GM19238 (cell line): Measurements from ENCODE around the gene FNDC5.
"Not testable (repeated sequence)": the region's sequence is repeated elsewhere in the genome, so short reads cannot be mapped to it uniquely, and the experiment has no call there.

Experiments used
- DNase-seq: peaks from one replicate; pipeline ENCODE4 v3.0.0; 2011; ENCODE audit warnings: low spot score; ENCODE audit not compliant: insufficient read length

FNDC5 gene

DNA sequence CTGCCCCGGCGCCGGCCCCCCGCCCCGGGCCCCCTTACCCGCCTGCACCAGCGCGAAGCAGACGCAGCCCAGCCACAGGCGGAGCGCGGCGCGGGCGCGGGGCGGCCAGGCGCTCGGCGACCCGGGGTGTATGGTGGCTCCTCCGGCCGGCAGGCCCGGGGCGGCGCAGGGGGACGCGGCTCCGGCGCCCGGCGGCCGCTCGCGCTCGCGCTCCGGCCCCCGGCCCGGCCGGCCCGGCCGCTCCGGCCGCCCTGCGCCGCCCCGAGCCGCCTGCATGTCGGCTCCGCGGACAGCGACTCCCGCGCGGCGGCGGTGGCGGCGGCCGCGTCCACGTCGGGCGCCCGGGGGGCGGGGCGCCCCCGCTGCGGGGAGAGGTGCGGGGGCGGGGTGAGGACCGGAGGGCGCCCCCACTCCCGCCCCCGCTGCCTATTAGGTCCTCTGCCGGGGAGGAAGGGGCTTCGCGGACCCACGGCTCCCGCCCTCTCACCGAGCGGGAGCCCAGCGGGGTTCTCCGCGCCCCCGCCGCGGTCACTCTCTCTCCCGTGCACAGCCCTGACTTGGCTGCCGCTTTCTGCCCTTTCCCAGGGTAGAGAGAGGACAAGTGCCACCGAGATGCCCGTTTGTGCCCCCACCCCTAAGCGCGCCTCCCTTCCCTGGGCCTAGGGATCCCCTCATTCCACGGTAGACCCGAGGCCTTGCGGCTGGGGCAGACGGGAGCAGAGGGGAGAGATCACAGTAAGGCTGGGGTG is at the start of gene FNDC5:
Gene FNDC5 (minus strand): TSS at position 298 of the 749 bp plus-strand sequence.
- DNase-seq: no peak

DNA sequence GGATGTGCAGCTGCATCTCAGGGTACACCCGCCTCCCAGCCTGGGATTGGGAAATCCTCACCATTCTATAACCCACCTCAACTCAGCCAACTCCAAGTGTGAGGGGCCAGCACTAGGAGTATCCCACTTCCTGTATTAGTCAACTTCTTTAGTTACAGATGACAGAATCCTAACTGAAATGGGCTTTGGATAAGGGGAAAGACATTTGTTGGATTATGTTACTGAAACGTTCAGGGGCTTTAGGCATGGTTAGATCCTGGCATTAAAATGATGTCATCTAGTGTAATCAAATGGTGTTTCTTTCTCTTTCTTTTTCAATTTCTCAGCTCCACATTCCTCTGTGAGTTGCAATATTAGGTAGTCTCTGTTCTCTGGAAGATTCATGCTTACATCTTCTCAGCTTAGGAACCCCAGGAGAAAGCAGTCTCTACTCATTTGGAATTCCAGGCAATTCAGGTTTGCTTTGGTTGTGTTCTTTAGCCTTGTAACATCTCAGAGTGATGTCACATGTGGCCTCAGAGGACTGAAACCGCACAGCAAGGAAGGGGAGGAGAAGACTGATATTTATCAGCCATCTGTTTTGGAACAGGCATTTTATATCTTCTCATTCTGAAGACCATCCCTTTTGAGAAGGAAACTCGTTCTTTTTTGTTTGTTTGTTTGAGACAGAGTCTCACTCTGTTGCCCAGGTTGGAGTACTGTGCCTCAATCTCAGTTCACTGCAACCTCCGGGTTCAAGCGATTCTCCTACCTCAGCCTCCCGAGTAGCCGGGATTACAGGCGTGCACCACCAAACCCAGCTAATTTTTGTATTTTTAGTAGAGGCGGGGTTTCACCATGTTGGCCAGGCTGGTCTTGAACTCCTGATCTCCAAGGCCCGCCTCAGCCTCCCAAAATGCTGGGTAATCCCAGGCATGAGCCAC is 49.4 kb upstream of the FNDC5 start:
- DNase-seq: no peak

DNA sequence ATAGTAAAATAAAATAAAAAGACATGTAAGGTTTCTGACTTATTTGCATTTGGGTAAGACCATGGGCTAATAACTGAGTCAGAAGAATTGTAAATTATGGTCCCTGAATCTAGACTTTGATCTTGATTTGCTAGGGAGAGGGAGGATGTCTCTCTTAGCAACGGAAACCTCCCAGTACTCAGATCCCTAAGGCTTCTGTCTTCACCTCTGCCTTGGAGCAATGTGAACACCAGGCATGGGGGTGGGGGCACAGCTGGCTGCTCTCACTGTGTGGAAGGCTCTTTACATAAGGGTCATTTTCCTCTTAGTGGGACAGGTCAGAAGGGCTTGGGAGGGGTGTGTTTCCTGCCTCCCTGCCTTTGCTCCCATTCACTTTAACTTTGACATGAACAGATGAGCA is 47.5 kb upstream of the FNDC5 start:
- no peak for DNase-seq

DNA sequence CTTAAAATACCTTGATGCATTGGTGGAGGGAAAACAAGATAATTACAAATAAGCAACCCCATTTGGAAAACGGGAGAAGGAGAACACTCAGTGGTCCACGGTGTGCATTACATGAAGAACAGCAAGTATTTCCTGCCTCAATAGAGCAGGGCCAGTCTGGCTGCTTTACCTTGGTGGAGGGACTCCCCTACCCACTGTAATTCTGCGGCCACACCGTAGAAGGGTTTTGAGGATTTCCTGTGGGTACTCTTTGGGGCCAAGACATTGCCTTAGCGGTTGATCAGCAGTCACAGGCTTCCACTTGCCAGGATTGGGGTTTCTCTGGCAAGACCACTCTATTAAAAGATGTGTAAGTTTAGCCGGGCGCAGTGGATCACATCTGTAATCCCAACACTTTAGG is 46.8 kb upstream of the FNDC5 start:
- no peak for DNase-seq

DNA sequence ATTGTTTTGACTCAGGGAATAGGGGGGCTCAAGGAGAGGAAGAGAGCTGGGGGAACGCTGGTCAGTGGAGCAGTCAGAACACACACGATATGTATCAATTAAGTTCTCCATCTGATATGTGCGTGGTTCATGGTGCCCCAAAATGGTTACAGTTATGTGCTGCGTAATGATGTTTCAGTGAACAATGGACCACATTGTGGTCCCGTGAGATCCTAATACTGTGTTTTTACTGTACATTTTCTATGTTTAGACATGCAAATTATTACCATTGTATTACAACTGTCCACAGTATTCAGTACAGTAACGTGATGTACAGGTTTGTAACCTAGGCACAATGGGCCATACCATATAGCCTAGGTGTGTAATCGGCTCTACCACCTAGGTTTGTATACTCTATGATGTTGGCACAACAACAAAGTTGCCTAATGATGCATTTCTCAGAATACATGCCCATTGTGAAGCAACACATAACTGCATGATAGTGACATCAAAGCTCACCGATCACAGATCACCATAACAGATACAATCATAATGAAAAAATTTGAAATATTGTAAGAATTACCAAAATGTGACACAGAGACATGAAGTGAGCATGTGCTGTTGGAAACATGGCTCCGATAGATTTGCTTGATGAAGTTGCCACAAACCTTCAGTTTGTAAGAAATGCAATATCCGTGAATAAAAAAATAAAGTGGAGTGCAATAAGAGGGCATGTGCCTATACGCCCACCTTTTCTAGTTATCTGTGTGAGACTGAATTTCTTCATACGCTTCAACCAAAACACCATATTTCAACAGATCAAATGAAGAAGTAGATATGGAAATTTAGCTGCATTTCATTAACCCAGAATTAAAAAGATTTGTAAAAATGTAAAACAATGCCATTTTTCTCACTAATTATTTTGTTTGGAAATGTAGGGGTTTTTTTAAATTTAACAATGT is 45.3 kb upstream of the FNDC5 start:
- DNase-seq: no peak

DNA sequence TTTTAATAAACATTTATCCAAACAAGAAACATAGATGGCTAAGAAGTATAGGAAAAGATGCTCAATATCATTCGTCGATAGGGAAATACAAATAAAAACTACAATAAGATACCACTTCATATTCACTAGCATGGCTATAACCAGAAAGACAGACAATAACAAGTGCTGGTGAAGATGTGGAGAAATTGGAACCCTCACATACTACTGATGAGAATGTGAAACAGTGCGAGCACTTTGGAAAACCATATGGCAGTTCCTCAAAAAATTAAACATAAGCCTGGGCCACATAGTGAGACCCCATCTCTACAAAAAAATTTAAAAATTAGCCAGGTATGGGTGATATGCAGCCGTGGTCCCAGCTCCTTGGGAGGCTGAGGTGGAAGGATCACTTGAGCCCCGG is 39.6 kb upstream of the FNDC5 start:
- DNase-seq: no peak

DNA sequence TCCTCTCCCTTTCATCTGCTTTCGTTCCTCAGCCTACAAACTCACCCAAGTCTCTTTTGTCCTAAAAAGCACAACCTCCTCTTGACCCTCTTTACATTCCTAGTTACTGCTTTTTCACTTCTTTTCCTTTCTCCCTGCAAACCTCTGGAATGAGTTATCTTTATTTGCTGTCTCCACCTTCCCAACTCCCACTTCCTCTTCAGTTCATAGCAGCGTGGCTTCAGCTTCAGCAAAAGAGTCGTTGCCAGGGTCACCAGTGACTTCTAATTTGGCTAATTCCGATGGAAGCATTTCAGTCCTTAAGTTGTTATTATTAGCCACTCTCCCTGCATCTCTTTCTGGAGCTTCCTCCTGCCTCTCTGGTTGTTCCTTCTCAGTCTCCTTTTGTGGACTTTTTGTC is 36.7 kb upstream of the FNDC5 start:
- DNase-seq: no peak

DNA sequence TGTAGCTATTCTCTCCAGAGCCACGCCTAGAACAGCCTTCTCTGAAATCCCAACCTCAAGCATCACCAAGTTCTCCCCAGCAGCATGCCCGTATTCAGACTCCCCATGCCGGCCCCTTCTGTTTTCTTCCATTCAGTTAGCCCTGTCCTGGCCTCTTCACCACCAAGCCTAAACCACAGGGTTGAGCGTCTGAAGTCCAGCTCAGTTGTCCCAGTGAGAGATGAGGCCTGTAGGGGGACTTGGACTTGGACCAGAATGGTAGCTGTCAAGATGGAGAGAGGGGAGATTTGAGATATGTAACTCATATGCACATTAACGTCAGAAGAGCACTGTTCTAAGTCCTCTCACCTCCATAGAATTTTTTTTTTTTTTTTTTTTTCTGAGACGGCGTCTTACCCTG is 35.9 kb upstream of the FNDC5 start:
- DNase-seq: no peak

DNA sequence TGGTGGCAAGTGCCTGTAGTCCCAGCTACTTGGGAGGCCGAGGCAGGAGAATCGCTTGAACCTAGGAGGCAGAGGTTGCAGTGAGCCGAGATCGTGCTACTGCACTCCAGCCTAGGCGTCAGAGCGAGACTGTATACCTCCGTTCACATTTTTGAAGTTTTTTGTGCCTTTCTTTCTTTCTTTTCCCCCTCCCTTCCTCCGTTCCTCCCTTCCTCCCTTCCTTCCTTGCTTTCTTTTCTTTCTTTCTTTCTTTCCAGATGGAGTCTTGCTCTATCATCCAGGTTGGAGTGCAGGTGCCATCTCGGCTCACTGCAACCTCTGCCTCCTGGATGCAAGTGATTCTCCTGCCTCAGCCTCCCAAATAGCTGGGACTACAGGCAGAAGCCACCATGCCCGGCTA is 34.9 kb upstream of the FNDC5 start:
- DNase-seq: not testable (repeated sequence)

DNA sequence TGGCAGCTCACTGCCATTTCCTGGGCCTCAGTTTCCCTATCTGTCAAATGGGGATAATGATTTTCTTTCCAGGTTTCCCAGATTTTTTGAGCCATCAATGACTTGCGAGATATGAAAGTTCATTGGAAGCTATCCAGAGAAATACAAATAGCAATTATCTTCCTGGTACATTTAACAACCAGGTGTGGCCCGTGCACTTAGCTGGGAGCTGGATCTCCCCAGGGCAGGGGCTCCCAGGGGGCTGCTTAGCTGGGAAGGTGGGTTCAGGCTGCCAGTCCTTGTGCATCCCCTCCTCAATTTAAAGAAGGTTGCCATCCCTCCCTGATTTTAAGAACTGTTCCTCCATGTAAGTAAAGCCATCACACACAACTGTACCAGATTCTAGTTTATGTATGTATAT is 34.1 kb upstream of the FNDC5 start:
- DNase-seq: no peak

DNA sequence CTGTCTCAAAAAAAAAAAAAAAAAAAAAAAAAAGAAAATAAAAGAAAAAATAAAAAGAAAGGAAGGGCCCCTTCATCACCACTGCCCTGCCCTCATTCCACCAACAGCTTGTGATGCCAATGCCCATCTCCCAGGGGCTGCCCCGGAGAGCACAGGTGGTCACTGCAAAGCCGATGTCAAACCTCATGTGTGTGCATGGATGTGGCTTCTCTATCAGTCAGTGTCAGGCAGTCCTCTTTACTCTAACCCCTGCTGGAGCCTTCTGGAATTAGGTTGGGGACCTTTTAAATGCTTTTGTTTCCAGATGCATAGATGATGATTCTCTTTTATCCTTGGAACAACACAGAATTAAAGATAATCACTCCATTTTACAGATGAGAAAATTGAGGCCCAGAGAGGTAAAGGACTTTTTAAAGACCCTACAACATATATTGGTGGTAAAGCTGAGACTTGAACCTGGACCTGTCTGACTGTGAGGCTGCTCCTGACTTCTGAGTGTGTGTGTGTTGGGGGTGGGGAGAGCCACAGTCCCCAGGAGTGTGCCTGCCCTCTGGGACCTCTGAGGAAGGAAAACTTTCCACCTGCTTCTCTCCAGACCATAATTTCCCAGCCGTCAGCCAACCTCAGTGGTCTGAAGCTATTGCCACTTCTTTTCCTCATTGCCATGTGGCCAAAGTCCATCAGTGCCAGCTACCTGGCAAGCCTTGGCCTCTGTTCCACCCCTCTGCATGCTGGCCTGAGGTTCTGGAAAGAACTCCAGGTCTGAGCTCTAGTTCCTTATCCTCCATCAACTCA is 33.5 kb upstream of the FNDC5 start:
- no peak for DNase-seq

DNA sequence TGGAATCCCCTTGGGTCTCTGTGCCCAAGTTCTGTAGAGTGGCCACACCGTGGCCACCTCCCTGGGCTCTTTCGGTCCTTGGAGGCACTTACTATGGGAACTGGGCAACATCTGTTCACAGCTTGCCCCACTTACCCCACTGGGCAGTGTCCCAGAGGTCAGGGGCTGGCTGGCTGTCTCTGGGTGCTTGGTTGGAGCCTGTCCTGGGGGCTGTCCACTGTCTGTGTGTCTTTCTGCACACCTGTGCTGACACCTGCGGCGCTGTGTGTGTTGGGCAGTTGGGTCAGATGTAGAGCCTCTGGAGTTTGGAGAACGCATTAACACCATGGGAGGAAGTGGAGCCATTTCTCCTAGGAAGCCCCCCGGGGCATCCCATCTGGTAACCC is 31.8 kb upstream of the FNDC5 start:
- no peak for DNase-seq

DNA sequence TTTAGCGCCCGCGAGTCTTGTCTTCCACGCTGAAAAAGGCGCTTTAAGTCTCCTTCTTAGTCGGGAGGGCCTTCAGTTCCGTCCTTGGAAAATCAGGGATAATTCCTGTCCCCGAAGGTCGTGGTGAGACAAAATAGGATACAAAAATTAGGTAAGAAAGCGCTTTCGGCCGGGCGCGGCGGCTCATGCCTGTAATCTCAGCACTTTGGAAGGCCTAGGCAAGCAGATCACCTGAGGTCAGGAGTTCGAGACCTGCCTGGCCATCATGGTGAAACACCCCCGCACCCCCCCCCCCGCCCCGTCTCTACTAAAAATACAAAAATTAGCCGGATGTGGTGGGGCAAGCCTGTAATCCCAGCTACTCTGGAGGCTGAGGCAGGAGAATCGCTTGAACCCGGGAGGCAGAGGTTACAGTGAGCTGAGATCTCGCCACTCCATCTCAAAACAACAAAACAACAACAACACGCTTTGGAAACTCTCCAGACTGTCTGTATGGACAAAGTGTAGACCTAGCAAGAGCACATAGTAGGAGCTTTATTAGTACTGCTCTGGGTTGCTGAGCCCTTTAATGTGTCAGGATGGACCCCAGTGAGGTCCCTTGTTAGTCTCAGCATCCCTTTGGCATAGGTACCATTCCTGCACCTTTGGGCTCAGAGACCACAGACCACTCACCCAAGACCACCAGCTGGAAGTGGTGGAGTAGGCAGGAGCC is 31.3 kb upstream of the FNDC5 start:
- DNase-seq: no peak

DNA sequence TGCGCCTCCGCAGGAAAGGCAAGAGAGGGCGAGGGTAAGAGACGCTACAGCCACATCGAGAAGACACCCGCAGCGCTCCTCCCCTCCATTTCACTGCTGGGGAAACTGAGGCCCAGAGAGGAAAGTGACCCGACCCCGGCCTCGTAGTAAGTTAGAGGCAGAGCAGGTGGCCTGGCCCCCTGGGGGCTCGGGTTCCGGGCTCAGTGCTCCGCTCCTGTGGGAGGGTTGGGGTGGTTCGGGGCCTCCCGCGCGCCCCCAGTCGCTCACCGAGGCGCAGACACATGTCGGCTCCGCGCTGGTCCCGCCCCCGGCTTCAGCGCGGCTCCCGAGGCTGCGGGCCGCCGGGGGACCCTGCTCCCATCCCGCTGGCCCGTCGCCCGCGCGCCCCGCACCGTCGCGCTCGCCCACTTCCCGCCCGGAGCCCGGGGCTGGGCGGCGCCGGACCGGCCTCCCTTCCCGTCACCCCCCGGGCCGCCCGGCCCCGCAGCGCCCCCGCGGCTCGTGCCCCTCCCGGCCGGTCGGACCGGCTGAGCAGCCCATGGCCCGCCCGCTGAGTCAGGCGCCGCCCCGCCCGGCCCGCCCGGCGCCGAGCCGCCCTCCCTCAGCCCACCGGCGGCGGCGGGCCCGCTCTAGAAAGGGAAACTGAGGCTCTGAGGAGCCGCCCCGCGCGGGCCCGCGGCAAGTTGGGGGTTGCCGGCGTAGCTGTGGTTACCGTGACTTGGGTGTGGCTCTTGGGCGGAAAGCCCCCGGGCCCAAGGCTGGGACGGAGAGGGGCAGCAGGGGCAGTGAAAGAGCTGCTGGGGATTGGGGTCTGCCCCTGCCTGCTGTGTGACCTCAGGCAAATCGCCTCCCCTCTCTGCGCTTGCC is 30.5 kb upstream of the FNDC5 start, which contains the start of gene TMEM54:
Gene TMEM54 (minus strand): TSS at position 434 of the 867 bp plus-strand sequence. CDS start 151 bp downstream, at position 283.
- DNase-seq: no peak

DNA sequence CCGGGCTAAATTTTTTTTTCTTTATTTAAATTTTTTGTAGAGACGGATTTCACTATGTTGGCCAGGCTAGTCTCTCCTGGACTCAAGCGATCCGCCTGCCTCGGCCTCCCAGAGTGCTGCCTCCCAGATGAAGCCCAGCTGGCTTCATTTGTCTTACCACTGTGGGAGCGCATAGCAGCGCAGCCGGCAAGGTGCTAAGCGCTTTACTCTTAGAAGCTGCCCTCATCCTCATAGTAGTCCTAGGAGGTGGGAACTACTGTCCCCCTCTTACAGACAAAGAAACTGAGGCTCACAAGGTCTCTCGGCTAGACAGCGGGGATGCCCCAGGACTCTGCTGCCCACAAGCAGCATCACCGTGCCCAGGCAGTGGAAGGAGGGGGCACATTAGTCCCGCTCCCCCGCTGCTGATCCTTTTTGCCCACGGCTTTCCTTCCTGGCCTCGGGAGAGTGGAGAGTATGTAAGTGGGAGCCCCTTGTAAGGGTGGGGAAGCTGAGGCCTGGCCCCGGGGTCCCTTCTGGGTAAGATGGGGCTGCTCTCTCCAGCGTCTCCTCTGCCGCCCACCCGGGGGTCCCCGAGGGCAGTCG is 29.8 kb upstream of the FNDC5 start:
- DNase-seq: no peak

DNA sequence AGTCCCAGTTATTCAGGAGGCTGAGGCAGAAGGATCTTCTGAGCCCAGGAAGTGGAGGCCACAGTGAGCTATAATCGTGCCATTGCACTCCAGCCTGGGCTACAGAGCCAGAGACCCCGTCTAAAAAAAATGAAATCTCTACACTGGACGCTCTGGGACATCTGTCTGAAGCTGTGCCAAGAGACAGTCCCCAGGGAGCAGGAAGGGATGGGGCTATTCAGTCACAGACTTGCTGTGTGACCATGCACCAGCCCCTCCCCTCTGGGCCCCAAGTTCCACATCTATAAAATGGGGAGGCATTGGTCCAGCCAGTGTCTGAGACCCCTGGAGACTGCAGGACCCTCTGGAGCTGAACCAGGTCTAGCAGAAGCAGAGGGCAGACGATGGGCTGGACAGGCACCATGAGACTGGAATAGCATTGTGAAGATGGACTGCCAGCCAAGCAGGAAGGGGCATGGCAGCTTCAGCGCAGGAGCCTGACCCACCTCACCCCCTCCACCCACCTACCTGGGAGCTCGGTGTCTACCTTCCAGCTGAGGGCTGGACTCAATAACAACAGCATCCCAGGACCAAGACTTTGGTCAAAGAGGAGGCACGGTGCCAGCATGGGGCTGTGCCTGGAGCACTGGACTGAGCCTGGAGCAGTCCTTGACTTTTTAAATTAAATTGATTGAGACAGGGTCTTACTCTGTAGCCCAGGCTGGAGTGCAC is 29.0 kb upstream of the FNDC5 start:
- DNase-seq: no peak

DNA sequence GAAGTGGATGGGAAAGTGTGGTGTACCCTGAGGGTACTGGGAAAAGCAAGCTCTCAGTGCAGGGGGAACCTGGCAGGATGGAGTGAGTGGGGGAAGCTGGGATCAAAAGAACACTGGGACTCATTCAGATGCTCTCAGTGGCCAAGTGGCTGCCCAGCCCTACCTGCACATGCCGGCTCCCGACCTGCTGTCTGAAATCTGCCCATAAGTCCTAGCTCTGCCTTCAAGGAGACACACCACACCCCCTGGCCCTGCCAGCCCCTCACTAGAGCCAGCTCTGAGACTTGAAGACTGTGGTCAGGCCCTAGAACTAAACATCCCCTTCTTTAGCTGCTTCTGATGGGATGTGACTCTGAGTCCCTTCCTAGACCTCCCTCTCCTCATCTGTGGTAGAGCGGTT is 28.2 kb upstream of the FNDC5 start:
- no peak for DNase-seq

DNA sequence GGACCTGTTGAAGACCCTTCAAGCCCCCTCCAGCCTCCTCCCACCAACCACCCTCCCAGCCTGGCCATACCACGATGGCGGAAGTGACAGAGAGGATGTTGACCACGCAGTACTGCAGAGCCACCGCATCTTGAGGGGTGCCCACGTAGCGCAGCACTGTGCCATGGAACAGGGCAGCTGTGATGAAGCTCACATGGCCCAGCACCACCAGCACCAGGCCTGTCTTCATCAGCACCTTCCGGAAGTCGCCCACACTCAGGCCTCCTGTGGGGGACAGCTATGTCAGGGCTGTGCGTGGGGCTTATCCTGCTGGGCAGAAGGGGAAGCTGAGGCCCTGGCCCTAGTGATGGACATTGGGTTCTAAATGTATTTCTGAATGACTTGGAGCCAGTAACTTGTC is 27.3 kb upstream of the FNDC5 start:
- DNase-seq: no peak
